T-helper 2 cell (primary cell): ENCODE data around the gene RABGAP1L.
"Not testable (repeated sequence)": the region's sequence is repeated elsewhere in the genome, so short reads cannot be mapped to it uniquely, and the experiment has no call there.

Experiments used
- DNase-seq, 5 experiments: peaks; one replicate each; pipeline versions ENCODE4 v3.0.0 to v3.0.0-alpha.2; 2012 to 2022

The RABGAP1L gene

DNA sequence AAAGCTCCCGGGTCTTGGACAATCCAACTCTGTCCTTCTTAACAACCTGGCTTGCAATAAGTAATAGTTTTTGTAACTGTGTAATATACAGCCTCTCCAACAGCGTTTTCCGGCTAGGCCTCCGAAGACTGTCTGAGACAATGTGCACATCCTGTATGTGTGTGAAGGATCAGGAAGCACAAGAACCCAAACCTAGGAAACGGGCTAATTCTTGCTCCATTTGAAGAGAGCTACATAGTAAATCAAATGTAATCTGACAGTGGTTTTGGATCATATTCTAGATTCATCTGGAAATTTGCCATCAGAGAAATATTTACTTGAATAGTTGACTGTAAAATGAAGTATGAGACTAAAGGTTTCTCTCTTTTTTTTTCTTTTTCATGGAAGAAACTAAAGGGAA is 289.7 kb downstream of the RABGAP1L start:
- DNase-seq: no peak

DNA sequence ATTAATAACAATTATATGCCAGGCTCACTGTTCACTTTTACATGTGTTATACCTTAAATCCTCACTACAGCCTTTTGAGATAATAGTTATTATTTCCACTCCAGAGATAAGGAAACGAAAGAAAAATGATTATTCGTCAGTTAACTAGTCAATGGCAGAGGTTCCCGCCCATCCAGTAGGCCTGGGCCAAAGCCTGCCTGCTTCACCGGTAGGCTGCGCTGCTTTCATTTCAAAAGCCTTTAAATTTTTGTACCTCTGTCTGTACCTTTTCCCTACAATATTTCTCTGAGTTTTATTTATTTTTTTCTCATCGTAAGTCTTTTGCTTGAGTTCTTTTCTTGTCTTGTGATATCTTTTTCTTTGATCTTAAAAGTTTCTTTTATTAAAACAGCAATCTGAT is 292.1 kb downstream of the RABGAP1L start:
- DNase-seq: no peak

DNA sequence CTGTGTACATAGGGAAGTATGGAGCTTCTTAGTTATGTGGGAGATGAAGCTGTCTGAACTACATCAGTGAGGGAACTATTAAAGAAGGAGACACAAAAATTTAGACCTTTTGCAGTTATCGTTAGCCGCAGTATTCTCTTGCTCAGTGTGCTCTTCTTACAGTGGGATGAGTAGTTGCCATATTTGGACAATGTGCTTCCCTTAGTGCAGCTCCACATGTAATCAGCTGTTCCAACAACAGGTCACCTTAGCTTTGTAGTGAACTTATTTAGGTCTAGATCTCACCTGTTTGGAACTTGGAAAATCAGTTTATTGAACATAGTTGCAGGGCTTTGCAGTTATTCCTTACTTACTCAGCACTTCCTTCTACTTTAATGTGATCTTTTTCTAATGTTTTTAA is 306.5 kb downstream of the RABGAP1L start:
- no peak for DNase-seq

DNA sequence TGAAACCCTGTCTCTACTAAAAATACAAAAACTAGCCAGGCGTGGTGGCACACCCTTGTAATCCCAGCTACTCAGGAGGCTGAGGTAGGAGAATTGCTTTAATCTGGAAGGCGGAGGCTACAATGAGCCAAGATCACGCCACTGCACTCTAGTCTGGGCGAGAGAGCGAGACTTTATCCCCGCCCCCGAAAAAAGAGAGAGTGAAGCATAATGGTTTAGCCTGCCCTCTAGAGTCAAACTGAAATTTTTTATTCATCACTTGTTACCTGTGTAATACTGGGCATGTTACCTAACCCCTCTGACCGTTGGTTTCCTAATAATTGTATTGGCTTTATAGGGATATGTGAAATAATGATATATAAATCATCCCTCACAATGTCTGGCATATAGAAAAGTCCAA is 307.3 kb downstream of the RABGAP1L start:
- no peak for DNase-seq

DNA sequence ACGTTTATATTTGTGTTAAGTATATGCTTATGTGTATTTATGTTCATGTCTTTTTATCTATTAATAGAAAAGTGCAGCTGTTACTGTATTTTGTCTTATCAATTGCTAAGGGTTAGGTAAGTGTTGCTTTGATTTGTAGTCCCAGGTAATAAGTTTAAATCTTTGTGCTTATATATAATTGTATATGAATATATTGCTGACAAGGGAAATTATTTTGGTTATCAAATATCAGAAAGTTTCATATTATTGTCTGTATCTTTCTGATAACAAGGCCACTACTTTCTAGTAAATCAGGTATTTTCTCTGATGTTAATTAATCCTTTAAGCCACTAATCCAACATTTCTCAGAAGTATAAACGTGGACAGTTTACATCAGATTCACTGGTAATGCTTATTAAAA is 309.7 kb downstream of the RABGAP1L start:
- no peak for DNase-seq

DNA sequence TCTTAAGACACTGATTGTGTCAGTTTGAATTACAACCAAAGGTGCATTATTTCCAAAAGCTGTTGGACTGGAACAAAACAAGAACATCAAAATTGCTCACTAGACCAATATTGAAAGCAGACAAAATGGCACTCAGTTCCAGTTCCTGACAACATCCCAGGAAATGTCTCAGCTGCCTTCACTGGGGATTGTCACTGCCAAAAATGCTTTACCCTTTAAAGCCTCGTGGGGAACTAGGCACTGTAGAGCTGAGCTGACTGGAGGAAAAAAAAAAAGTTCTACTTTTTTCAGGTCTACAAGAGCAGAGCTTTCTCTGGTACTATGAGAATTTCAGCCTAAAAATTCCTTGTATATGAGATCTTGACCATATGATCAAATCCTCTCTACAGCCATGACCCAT is 310.4 kb downstream of the RABGAP1L start:
- DNase-seq: no peak

DNA sequence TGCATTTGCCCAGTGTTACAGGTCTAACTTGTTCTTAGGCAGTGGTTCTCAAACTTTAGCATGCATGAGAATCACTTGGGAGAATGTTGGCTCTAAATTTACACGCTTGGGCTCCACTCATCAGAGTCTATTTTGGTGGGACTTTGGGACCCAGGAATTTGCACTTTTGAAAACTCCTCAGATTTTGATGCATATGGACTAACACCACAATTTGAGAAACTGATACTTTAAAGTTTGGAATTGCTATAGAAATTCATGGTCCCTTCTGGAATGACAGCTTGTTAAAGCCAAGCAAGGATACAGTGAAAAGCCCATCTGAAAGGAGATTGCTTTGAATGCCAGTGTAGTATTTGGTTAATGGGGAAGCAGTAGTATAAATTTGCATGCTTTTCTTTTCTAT is 320.0 kb downstream of the RABGAP1L start:
- no peak for DNase-seq

DNA sequence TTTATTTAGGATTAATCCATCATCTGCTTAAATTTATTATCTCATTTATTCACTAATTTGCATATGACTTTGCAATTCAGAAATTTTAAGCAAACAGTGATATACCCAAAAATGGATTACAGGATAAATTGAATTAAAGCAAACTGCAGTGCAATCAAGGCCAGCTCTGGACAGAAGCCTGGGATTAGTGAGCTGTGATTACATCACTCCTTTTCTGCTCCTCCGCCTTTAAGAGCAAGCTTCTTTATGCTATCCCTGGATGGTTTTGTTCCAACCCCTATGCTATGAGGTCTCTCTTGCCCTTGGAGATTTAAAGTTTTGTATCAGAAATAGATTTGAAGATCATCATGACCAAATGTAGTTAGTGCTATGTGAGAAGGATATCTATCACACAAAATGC is 321.0 kb downstream of the RABGAP1L start:
- no peak for DNase-seq

DNA sequence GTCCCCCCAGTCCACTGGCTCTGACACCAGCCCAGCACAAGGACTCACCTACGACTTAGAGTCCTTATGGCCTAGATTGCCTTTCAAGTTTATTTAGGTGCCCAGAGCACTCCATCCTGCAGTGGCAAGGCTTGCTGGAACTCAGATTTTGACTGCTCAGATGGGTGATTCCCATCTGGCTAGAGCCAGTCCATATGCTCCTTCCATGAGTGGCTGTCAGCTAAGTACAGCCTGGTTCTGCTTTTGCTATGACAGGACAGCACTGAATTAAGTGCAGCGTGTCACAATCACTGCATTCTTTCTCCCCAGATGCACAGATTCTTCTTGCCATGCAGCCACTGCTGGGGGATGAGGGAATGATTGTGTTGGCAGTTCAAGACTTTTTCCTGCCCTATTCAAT is 332.3 kb downstream of the RABGAP1L start:
- DNase-seq: no peak

DNA sequence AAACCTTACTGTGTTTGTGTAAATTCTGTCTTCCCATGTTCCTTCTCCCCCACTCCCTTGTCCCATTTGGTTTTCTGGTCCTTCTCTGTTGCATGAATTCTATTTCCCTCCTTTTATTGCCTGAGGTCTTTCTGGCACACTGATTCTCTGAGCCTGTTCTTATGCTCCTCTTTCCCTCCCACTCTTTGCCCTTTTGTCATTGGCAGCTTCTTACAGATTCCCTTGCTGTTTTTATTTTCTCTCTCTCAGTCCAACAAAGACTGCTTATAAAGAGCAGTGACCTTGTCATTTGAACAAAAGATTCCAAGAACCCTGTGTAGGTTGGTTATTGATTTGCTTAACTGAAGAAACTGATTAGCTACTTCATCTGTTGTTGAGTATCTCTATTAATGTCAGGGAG is 338.2 kb downstream of the RABGAP1L start:
- DNase-seq: no peak

DNA sequence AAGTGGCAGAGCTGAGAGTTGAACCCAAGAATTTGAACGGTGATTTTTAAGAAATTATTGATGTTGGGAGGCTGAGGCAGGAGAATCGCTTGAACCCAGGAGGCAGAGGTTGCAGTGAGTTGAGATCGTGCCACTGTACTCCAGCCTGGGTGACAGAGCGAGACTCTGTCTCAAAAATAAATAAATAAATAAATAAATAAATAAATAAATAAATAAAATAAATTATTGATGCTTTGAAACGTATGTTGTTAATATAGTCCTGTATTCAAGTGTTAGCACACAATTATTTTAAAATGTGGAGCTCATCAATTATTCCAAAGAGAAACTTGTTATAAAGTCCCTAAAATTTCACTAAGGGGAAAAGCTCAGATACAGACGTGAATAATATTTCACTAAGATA is 357.4 kb downstream of the RABGAP1L start:
- not testable (repeated sequence) for DNase-seq

DNA sequence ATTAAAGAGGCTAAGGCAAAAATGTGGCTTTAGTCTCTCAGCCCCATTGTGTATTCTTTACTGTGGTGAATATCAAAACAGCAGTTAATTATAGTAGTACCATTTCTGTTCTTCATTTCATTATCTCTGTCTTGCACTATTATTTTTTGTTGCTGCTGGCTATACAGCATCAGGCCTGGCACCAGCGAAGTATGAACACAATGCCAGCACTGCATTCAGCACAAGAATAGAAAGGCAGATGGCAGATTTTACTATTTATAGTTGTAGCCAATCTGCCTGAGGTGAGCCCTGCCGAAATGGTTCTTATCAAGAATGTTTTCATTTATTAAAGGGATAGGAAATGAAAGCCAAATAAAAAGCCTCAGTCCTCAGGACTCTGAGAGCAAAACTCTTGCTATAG is 360.5 kb downstream of the RABGAP1L start:
- no peak for DNase-seq

DNA sequence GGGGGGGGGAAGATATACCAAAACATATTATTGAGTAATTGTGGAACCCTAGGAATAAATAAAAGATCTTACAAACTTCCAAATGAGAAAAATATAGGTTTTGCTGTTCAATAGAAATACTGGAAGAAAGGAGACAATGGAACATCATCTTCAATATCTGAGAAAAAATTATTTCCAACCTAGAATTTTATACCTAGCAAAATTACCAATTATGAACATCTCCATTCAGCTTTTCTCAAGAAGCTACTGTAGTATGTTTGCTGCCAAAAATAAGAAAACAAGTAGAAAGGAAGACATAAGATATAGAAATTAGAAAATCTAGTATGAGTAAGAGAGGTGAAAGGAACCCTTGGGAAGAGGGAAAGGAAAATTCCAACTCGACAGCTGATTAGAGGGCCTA is 372.4 kb downstream of the RABGAP1L start:
- no peak for DNase-seq

DNA sequence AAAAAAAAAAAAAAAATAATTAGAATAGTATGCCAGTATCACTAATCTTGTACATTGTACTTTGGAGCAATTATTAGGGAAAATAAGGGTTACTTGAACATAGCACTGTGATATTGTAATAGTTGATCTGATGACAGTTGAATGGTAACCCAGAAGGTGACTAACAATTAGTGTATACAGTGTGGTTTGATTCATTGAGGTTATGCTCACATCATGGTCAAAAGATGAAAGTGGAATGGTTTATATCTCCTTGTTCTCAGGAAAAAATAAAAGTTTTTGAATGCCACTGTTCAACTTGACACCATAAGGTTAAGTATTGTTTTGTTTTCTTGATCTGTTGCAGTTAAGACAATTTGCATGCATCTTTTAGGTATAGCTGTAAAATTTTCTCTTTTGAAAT is 375.5 kb downstream of the RABGAP1L start:
- no peak for DNase-seq

DNA sequence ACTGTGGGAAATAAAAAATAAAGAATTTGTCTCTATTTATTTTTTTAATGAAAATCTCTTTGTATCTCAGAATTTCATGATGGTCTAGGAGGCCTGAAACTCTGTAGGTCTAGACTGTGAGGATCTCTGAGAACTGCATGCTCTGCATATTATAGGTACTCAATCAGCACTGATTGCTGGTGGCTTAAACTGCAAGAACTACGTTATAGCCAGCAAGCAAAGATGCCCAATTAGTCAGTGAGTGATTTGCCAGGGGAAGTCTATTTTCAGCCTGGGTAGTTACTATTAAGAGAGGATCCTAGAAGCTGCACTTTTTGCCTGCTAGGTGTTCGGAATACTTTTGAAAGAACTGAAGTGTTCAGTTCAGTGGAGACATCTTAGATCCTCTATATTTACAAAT is 375.9 kb downstream of the RABGAP1L start:
- DNase-seq: no peak

DNA sequence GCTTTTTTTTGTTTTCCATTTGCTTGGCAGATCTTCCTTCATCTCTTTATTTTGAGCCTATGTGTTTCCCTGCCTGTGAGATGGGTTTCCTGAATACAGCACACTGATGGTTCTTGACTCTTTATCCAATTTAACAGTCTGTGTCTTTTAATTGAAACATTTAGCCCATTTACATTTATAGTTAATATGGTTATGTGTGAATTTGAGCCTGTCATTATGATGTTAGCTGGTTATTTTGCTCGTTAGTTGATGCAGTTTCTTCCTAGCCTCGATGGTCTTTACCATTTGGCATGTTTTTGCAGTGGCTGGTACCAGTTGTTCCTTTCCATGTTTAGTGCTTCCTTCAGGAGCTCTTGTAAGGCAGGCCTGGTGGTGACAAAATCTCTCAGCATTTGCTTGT is 384.1 kb downstream of the RABGAP1L start:
- DNase-seq: not testable (repeated sequence)

DNA sequence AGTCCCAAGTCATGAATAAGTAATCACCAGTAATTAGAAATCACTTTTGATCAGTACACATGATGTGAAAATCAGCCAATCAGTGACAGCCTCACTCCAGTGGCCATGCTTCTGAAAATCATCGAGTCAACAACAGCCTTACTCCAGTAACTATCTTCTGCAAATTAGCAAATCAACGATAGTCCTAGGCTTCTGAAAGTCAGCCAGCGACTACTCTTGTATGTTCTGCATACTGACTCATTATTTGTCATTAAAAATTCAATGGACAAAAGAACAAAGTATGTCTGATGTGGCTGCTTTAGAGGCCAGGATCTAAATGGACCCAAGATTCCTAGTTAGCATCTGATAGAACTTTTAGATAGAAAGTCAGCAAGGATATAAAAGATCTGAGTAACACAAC is 391.0 kb downstream of the RABGAP1L start:
- DNase-seq: no peak

DNA sequence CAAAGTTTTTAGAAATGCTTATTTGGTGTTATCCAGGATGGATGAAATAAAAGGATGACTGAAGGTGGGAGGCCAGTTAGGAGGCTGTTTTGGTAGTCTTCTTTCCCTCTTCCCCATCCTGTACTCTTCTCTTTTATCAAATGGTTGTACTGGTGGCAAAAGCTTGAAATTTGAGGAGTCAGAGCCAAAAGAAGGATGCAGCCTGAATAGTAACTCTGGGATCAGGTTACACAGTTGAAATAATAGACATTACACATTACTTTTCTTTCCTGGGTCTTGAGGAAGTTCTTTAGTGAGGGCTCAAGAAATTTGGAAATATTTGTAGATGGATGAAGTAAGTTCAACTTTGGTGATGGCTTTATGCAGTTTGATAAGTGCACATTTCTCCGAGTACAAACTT is 397.1 kb downstream of the RABGAP1L start:
- DNase-seq: no peak

DNA sequence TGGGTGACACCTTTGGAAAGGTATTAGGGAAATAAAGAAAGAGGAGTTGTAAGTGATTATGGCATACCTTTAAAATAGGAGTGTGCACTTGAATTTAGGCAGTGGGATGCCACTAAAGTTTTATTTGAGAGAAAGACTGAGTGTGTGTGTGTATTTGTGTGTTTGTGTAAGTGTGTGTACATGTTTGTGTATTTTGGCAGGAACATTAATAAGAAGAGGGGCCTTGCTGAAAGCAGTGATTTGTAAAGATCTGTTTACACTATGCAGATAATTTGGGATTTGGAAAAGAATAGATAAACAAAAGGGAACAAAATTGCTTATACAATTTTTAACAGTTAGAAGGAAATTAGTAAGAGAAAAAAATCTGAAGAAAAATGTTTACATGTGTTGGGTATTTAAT is 409.2 kb downstream of the RABGAP1L start:
- DNase-seq: no peak

DNA sequence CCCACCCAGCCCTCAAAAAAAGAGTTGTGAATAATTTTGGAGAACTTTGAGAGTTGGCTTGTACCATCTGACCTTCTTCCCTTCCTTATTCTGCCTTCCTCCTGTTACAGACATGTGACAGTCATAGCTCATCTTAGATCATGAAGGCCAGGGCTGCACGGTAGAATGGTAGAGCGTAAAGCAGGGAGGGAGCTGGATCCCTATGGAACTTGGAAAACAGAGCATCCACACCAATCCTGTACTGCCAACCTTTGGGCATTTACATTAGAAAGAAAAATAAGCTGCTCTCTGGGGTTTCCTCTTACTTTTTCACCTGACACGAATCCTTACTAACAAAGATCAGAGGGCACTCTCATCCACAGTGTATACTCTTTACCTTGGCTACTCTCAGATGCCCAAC is 409.9 kb downstream of the RABGAP1L start:
- no peak for DNase-seq

DNA sequence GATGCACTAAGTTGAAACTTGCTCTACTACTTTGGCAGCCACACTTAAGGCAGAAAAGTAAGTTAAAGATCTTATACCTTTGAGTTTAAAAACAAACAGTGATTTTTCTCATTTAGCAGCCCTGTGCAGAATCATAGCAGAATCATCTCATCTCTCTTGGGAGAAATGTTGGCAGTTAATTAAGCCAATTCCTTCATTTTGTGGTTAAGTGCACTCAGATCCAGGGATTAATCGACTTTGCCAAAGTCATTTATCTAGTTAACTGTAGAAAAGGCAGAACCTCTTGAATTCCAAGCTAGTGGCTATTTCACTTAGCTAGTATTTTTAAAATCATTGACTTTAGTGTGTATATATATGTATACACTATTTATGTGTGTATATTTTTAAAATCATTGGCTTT is 413.5 kb downstream of the RABGAP1L start:
- DNase-seq: no peak

DNA sequence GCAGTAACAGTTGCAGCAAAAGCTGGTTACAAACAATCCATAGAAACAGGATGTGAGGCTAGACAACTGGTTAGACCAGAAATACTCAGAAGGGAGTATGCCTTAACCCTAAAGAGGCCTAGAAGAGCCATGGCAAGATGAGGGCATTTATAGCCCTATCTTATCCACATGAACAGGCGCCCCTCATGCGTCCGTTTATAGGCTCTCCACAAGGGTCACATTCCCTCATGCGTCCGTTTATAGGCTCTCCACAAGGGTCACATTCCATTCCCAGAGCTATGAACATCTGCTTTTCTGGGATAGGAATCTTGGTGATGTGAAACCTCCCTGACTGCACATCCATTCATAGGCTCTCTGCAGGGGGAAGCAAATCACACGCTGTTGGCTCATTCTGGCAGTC is 416.8 kb downstream of the RABGAP1L start:
- DNase-seq: peak in 1 of 5 experiments; percentile 7

DNA sequence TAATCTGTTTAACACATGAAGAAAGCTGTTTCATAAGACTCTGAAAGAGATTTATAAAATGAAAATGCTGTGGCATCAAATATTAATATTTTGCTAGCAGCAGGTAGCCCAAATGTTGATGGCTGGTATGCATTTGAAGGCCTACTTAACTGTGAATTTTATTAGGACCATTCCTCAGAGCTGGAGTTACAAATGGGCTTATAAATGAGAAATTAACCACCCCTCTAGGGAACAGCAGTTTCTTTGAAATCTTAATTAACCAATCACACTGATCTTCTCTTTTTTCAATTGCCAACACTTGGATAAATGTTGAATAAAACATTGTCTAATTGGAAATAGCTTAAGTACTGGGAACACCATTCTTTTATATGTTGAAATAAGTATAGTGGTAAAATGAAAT is 418.4 kb downstream of the RABGAP1L start:
- no peak for DNase-seq

DNA sequence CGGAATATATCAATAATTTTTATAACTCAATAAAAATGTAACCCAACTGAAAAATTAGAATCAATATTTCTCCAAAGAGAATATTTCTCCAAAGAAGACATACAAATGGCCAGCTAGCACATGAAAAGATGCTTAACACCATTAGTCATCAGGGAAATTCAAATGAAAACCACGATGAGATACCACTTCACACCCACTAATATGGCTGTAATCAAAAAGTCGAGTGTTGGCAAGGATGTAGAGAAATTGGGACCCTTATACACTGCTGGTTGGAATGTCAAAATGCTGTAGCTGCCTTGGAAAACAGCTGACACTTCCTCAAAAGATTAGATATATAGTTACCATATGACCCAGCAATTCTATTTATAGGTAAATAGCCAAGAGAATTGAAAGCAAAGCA is 421.5 kb downstream of the RABGAP1L start:
- DNase-seq: no peak

DNA sequence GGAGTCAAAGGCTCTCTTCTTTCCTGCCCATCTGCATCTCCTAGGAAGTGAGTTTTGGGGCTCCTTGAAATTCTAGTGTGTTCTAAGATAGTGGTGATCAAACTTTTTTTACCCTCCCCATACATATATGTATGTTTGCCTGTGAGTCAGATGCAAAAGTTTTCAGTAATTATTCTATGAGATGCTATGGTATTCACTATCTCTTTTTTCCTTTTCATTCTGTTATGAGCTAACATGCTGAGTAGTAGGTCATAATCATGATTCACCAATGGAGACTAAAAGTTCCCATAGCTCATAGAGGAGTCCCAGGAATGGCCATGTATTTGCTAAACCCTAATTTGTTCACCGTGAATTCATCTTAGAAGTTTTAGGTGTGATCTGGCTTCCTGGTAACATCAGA is 424.0 kb downstream of the RABGAP1L start:
- no peak for DNase-seq

DNA sequence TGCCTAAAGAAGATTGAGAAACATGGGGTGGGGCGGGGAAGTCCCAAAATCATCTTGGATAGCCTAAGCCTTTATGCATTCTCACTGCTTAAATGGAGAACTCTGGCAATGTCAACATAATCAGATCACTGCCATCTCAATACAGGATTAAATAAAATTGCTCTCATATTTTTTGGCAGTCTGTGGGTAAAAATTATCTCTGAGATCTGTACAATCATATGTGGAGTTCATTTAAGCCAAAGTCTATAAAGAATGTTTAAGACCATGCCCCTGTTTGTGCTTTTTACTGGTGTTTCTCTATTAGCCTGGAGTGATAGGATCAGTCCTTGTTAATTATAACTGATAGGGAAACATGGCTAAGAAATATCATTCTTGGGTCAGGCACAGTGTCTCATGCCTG is 424.8 kb downstream of the RABGAP1L start:
- DNase-seq: no peak
